Measurements from ENCODE around the gene HSPA1L.

The HSPA1L gene

DNA sequence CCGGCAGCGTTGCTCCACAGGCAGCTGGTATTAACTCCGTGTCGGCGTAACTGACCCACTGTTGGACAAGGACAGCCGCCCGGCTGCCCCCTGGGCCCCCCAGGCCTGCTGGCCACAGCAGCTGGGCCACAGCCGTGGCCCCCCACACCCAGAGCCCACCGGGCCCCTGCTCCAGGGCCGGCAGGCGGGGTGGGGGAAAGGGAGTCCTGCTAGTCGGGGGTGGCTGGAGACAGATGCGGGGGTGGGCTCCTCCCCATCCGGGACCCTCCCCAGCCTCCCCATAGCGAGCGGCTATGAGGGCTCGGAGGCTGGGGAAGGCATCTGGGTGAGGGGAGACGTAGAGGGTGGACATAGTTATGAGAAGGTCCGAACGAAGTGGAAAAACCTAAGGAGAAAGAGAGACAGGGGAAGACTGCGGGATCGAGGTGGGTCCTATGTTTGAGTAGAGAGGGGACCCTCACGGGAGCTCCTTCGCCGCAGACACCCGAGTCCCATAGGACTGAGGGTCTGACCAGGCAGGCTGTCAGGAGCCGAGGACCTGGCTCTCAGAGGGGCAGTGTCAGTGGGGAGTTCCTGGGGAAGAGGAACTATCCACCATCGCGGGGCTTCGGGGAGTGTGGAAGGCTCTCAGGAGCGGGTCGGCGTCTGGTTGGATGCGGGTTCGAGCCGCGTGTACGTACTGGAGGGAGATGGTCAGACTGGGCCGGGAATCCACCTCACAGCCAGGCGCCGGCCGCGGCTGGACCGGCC, 20.0 kb downstream of the HSPA1L start (continued):
- TF ChIP-seq ZBTB11 (tag by site-specific recombination; conservative IDR thresholded peaks at IDR 0.05; ENCODE audit: low read depth) (0 out of 2 replicates have a peak, but pooled peaks have one; percentile 5), ZBTB20 (tag by site-specific recombination; IDR thresholded peaks at IDR 0.05) (peak; percentile 56), ZBTB48 (tag by site-specific recombination; IDR thresholded peaks at IDR 0.05) (peak; percentile 58; the same call in 1 of the 2 replicates), KLF7 (tag by site-specific recombination; IDR thresholded peaks at IDR 0.05; ENCODE audit: borderline replicate concordance) (no peak), ZNF274 (IDR thresholded peaks at IDR 0.05; ENCODE audit: low read length) (no peak), ZNF274 (tag by site-specific recombination; IDR thresholded peaks at IDR 0.05; ENCODE audit: borderline replicate concordance) (no peak), EGR2 (tag by site-specific recombination; IDR thresholded peaks at IDR 0.05; ENCODE audit: low read depth) (peak; percentile 36; the same call in 1 of the 2 replicates), ZNF660 (tag by site-specific recombination; IDR thresholded peaks at IDR 0.05) (no peak), GLIS2 (tag by site-specific recombination; IDR thresholded peaks at IDR 0.05) (peak; percentile 95), KLF9 (tag by site-specific recombination; IDR thresholded peaks at IDR 0.05; ENCODE audit: low read depth) (no peak; the same call in 1 of the 2 replicates), ZFP37 (tag by site-specific recombination; IDR thresholded peaks at IDR 0.05) (no peak), ZNF146 (tag by site-specific recombination; IDR thresholded peaks at IDR 0.05) (no peak; the same call in 1 of the 2 replicates), ZSCAN16 (tag by site-specific recombination; IDR thresholded peaks at IDR 0.05) (no peak), CTCF (tag by site-specific recombination; IDR thresholded peaks at IDR 0.05) (no peak), ZFHX2 (tag by site-specific recombination; conservative IDR thresholded peaks at IDR 0.05) (0 out of 2 replicates have a peak, but pooled peaks have one; percentile 7), ZIC2 (tag by site-specific recombination; IDR thresholded peaks at IDR 0.05) (peak; percentile 80), ZNF837 (tag by site-specific recombination; IDR thresholded peaks at IDR 0.05) (no peak), ZNF114 (tag by site-specific recombination; IDR thresholded peaks at IDR 0.05) (no peak), ZNF433 (tag by site-specific recombination; IDR thresholded peaks at IDR 0.05; ENCODE audit: low read depth) (0 out of 2 replicates have a peak, but pooled peaks have one; percentile 4), KLF17 (tag by site-specific recombination; IDR thresholded peaks at IDR 0.05) (peak; percentile 9; the same call in 1 of the 2 replicates), ZBTB7A (tag by site-specific recombination; IDR thresholded peaks at IDR 0.05; ENCODE audit: low read depth) (0 out of 2 replicates have a peak, but pooled peaks have one; percentile 5), ZNF626 (tag by site-specific recombination; IDR thresholded peaks at IDR 0.05) (no peak), ZNF701 (tag by site-specific recombination; IDR thresholded peaks at IDR 0.05) (no peak)
- TF ChIP-seq, protein P1, sequence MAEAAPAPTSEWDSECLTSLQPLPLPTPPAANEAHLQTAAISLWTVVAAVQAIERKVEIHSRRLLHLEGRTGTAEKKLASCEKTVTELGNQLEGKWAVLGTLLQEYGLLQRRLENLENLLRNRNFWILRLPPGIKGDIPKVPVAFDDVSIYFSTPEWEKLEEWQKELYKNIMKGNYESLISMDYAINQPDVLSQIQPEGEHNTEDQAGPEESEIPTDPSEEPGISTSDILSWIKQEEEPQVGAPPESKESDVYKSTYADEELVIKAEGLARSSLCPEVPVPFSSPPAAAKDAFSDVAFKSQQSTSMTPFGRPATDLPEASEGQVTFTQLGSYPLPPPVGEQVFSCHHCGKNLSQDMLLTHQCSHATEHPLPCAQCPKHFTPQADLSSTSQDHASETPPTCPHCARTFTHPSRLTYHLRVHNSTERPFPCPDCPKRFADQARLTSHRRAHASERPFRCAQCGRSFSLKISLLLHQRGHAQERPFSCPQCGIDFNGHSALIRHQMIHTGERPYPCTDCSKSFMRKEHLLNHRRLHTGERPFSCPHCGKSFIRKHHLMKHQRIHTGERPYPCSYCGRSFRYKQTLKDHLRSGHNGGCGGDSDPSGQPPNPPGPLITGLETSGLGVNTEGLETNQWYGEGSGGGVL (tag by site-specific recombination; IDR thresholded peaks at IDR 0.05): peak; percentile 85
- TF ChIP-seq, protein P2, sequence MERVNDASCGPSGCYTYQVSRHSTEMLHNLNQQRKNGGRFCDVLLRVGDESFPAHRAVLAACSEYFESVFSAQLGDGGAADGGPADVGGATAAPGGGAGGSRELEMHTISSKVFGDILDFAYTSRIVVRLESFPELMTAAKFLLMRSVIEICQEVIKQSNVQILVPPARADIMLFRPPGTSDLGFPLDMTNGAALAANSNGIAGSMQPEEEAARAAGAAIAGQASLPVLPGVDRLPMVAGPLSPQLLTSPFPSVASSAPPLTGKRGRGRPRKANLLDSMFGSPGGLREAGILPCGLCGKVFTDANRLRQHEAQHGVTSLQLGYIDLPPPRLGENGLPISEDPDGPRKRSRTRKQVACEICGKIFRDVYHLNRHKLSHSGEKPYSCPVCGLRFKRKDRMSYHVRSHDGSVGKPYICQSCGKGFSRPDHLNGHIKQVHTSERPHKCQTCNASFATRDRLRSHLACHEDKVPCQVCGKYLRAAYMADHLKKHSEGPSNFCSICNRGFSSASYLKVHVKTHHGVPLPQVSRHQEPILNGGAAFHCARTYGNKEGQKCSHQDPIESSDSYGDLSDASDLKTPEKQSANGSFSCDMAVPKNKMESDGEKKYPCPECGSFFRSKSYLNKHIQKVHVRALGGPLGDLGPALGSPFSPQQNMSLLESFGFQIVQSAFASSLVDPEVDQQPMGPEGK (tag by site-specific recombination; IDR thresholded peaks at IDR 0.05): peak; percentile 88
- TF ChIP-seq, protein P3, sequence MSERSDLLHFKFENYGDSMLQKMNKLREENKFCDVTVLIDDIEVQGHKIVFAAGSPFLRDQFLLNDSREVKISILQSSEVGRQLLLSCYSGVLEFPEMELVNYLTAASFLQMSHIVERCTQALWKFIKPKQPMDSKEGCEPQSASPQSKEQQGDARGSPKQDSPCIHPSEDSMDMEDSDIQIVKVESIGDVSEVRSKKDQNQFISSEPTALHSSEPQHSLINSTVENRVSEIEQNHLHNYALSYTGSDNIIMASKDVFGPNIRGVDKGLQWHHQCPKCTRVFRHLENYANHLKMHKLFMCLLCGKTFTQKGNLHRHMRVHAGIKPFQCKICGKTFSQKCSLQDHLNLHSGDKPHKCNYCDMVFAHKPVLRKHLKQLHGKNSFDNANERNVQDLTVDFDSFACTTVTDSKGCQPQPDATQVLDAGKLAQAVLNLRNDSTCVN (tag by site-specific recombination; optimal IDR thresholded peaks at IDR 0.05): no peak

Measured in HEK293 (cell line).